ENCODE results near the gene PEX11G. TPM values are rescaled to one million over a fixed set of nuclear protein-coding genes. Genes with fewer than 3 reads are reported as not detected.

Gene PEX11G
- total and polyA plus RNA-seq, 9 donors, result 0.40 to 6.0 (median 3.7) TPM

DNA sequence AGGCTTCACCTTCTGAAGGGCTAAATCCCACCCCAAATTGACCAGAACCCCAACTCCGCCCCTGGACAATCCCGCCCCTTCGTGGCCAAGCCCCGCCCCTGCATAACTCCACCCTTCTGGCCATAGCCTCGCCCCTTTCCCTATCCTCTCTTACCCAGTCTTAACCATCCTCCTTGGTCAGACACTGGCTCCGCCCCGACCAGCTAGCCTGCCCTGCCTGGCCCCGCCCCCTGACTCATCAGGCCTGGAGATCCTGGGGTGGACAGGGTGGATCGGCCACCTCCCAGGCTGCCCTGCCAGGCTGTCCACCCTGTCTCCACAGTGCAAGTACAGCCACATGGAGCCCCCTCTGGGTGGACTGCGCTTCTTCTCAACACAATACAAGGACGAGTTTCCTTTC lies 19.0 kb upstream of the PEX11G start:
- no peaks in the 10 kb centered on the region for H3K36me3 ChIP-seq
- intact Hi-C loops (cut with DNase I), result no loop called here
- no peaks in the 10 kb centered on the region for H3K27me3 ChIP-seq
- no peak for TF ChIP-seq POLR2A (IDR thresholded peaks at IDR 0.05)
- TF ChIP-seq, protein P1, sequence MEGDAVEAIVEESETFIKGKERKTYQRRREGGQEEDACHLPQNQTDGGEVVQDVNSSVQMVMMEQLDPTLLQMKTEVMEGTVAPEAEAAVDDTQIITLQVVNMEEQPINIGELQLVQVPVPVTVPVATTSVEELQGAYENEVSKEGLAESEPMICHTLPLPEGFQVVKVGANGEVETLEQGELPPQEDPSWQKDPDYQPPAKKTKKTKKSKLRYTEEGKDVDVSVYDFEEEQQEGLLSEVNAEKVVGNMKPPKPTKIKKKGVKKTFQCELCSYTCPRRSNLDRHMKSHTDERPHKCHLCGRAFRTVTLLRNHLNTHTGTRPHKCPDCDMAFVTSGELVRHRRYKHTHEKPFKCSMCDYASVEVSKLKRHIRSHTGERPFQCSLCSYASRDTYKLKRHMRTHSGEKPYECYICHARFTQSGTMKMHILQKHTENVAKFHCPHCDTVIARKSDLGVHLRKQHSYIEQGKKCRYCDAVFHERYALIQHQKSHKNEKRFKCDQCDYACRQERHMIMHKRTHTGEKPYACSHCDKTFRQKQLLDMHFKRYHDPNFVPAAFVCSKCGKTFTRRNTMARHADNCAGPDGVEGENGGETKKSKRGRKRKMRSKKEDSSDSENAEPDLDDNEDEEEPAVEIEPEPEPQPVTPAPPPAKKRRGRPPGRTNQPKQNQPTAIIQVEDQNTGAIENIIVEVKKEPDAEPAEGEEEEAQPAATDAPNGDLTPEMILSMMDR (IDR thresholded peaks at IDR 0.05), result no peak
- TF ChIP-seq EP300 (IDR thresholded peaks at IDR 0.05), result no peak
- H3K9me3 ChIP-seq, result no peaks in the 10 kb centered on the region
- 35 to 49% (median 44%) methylated on average over 11 of the region's 11 CpGs for WGBS, 3 donors
- no peak overlapping the region for H3K4me3 ChIP-seq
- no peak overlapping the region for H3K27ac ChIP-seq
- peaks cover 4% of the 10 kb centered on the region for H3K4me1 ChIP-seq (ENCODE audit: insufficient read depth)
- peak; percentile 60 to 84 (median 64) for DNase-seq

DNA sequence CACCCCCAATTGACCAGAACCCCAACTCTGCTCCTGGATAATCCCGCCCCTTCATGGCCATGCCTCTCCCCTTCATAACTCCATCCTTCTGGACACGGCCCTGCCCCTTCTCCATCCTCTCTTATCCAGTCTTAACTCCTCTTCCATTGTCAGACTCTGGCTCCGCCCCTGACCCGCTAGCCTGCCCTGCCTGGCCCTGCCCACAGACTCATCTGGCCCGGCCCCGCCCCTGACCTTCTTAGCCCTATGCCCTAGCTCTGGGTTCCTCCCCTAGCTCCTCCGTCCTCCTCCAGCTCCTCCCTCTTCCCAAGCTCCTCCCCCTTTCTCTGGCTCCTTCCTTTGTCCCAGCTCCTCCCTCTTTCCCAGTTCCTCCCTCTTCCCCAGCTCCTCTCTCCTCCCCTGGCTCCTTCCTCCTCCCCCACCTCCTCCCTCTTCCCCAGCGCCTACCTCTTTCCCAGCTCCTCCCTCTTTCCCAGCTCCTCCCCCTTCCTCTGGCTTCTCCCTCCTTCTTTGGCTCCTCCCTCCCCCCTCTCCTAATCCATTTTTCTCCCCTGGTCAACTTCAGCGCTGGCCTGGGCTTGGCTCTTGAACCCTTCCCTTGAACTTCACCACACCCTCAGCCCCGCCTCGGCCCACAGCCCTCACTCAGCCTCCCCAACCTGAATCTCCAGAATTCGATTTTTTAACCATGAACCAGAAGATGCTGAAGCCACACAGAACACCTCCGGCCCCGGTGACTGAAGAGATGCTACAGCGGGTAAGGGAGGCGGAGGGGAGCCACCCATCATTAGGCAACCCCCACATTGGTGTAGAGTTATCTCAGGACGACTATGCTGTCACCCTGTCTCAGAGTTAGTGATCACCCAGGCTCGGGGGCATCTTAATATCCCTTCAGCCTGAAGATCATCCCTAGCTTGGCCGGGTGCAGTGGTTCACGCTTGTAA lies 17.8 kb upstream of the PEX11G start:
- WGBS, 3 donors, result 45 to 50% (median 48%) methylated on average over 20 of the region's 20 CpGs
- intact Hi-C loops (cut with DNase I), result no loop called here
- H3K27ac ChIP-seq, result no peak overlapping the region
- no peaks in the 10 kb centered on the region for H3K27me3 ChIP-seq
- no peak overlapping the region for H3K4me3 ChIP-seq
- peaks cover 4% of the 10 kb centered on the region for H3K4me1 ChIP-seq (ENCODE audit: insufficient read depth)
- peak in 4 of 5 donors; percentile 59 to 86 (median 69) for DNase-seq
- no peaks in the 10 kb centered on the region for H3K9me3 ChIP-seq
- TF ChIP-seq POLR2A (IDR thresholded peaks at IDR 0.05) (no peak), EP300 (IDR thresholded peaks at IDR 0.05) (no peak)
- TF ChIP-seq, protein P1 (IDR thresholded peaks at IDR 0.05), result no peak
- no peaks in the 10 kb centered on the region for H3K36me3 ChIP-seq

DNA sequence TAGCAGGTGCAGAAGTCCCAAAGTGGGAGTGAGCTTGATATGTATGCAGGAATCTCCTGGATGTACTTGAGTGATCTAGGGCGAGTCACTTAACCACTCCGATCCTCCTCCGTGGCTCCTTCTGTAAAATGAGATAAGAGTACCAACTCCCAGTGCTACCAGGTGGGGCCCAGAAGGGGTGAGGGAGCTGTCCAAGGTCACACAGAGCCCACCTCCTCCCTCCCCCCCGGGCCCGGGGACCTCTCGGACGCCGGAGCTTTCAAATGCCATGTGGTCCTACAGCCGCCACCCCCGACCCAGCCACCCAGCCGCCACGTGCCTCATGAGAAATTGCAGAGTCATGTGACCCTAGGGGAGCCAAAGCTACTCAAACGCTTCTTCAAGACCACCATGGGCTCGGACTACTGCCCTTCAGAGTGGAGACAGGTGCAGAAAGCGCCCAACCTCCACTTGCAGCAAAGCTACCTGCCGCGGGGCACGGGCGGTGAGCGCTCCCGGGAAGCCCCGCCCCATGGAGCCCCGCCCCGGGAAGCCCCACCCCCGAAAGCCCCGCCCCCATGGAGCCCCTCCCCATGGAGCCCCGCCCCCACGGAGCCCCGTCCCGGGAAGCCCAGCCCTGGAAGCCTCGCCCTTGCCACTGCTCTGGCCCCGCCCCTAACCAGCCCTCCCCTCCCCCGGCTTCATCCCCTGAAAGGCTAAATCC lies 17.0 kb upstream of the PEX11G start:
- no peak overlapping the region for H3K27ac ChIP-seq
- peaks cover 6% of the 10 kb centered on the region for H3K4me1 ChIP-seq (ENCODE audit: insufficient read depth)
- intact Hi-C loops (cut with DNase I), result no loop called here
- no peak overlapping the region for H3K4me3 ChIP-seq
- no peaks in the 10 kb centered on the region for H3K27me3 ChIP-seq
- WGBS, 3 donors, result 3 to 5% (median 3%) methylated on average over 23 to 33 of the region's 33 CpGs
- DNase-seq, result peak in 3 of 5 donors; percentile 20 to 59 (median 55)
- no peaks in the 10 kb centered on the region for H3K36me3 ChIP-seq
- no peaks in the 10 kb centered on the region for H3K9me3 ChIP-seq
- TF ChIP-seq POLR2A (IDR thresholded peaks at IDR 0.05) (no peak), EP300 (IDR thresholded peaks at IDR 0.05) (no peak)
- TF ChIP-seq, protein P1 (IDR thresholded peaks at IDR 0.05), result no peak

DNA sequence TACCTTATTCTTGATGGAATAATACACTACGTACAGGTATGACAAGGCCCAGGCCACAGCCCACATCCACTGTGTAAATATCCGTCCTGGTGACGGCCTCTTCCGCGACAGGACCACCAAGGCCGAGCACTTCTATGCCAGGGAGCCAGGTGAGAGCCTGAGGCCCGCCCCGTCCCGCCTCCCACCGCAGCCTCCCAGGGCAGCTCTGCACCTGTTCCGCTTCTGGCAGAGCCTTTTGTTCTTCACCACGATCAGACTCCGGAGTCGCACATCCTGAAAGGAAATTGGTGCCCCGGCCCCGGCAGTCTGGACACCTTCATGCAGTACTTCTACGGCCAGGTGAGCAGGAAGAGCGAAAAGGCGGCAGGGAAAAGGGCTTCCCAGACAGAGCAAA lies 16.4 kb upstream of the PEX11G start:
- intact Hi-C loops (cut with DNase I), result no loop called here

More for the DNA sequence above, 16.4 kb upstream of the PEX11G start:
- Histone ChIP-seq H3K27ac (no peak overlapping the region), H3K9me3 (no peaks in the 10 kb centered on the region), H3K27me3 (no peaks in the 10 kb centered on the region), H3K4me3 (no peak overlapping the region), H3K36me3 (no peaks in the 10 kb centered on the region), H3K4me1 (ENCODE audit: insufficient read depth) (peaks cover 6% of the 10 kb centered on the region)
- 62 to 67% (median 62%) methylated on average over 19 of the region's 19 CpGs for WGBS, 3 donors
- DNase-seq, result no peak
- TF ChIP-seq EP300 (IDR thresholded peaks at IDR 0.05) (no peak), POLR2A (IDR thresholded peaks at IDR 0.05) (no peak)
- TF ChIP-seq, protein P1 (IDR thresholded peaks at IDR 0.05), result no peak
